CD4-positive, alpha-beta T cell (primary cell): ENCODE measurements around the gene CYP4V2. TPM values are rescaled to one million over a fixed set of nuclear protein-coding genes. Genes with fewer than 3 reads are reported as not detected.

Experiments
- ATAC-seq: fragments of 200-7000 bp; cut with Tn5 transposase; one replicate; pipeline ENCODE4 v1.10.0; 2022; ENCODE audit warnings: mild to moderate bottlenecking; ENCODE audit not compliant: poor library complexity
- CTCF ChIA-PET: fragments of 350-600 bp; sonication (Branson Sonifier 250); formaldehyde crosslinking; loops from one replicate; lab custom pipeline; 2021; ENCODE audit warnings: antibody characterized with exemption, inconsistent platforms; lab: Charles Lee
- POLR2A ChIA-PET: fragments of 350-600 bp; sonication (Branson Sonifier 250); formaldehyde crosslinking; loops from one replicate; lab custom pipeline; 2021; ENCODE audit warnings: antibody characterized with exemption, inconsistent platforms; lab: Charles Lee
- DNase-seq, 14 experiments: peaks; one replicate each; pipeline ENCODE4 v3.0.0-alpha.2; 2013 to 2020; ENCODE audit warnings: mixed read lengths in 2 of 14
- H3K27ac ChIP-seq, 2 donors: one replicate each; pipeline versions ENCODE4 v1.5.1 to v1.7.0; 2013; ENCODE audit warnings: low read length in 2 of 2, low read depth in 1 of 2, mild to moderate bottlenecking in 1 of 2
- H3K27me3 ChIP-seq, 2 experiments: 1 replicate in 1 of 2; 2 replicates in 1 of 2; pipeline versions ENCODE4 v1.6.1 to v1.7.0; 2013; ENCODE audit warnings: low read length in 2 of 2, control low read depth in 1 of 2, mild to moderate bottlenecking in 1 of 2, moderate library complexity in 1 of 2; ENCODE audit not compliant: insufficient read depth in 2 of 2, control insufficient read depth in 1 of 2
- H3K36me3 ChIP-seq: one replicate; pipeline ENCODE4 v1.6.1; 2013; ENCODE audit warnings: low read length, control low read depth; ENCODE audit not compliant: insufficient read depth
- H3K4me1 ChIP-seq: one replicate; pipeline ENCODE4 v1.6.1; 2013; ENCODE audit warnings: low read length, control low read depth; ENCODE audit not compliant: insufficient read depth
- H3K4me3 ChIP-seq: one replicate; pipeline ENCODE4 v1.5.1; 2013; ENCODE audit warnings: mild to moderate bottlenecking, low read length, moderate library complexity
- H3K9me3 ChIP-seq, 2 experiments: 1 replicate in 1 of 2; 2 replicates in 1 of 2; pipeline versions ENCODE4 v1.6.1 to v1.7.0; 2013; ENCODE audit warnings: low read length in 2 of 2, mild to moderate bottlenecking in 2 of 2, control low read depth in 1 of 2, moderate library complexity in 1 of 2; ENCODE audit not compliant: control insufficient read depth in 1 of 2, insufficient read depth in 1 of 2
- H3K27ac Mint-ChIP-seq: one replicate; pipeline ENCODE4 v1.8.0; 2020; ENCODE audit warnings: mixed read lengths
- H3K27me3 Mint-ChIP-seq: one replicate; pipeline ENCODE4 v1.8.0; 2021; ENCODE audit warnings: mixed read lengths
- H3K36me3 Mint-ChIP-seq: one replicate; pipeline ENCODE4 v1.8.0; 2021; ENCODE audit warnings: low read depth, mixed read lengths
- H3K4me1 Mint-ChIP-seq: one replicate; pipeline ENCODE4 v1.8.0; 2021; ENCODE audit warnings: low read depth, mixed read lengths
- H3K4me3 Mint-ChIP-seq: one replicate; pipeline ENCODE4 v1.8.0; 2020; ENCODE audit warnings: mild to moderate bottlenecking, mixed read lengths
- H3K9me3 Mint-ChIP-seq: one replicate; pipeline ENCODE4 v1.8.0; 2020; ENCODE audit warnings: mixed read lengths
- CTCF ChIP-seq: fragments of 200-600 bp; IDR thresholded peaks from one replicate; pipeline ENCODE4 v1.8.0; 2022; ENCODE audit warnings: antibody characterized with exemption, mild to moderate bottlenecking
- intact Hi-C, 2 experiments: fragments of 100-400 bp; cut with DNase I in 1 of 2; cut with micrococcal nuclease in 1 of 2; formaldehyde crosslinking; loops; one replicate each; pipeline versions ENCODE4 v1.15.1 to v1.9.0; 2023 to 2025; cut with DNase I, micrococcal nuclease
- total RNA-seq, 174 experiments: library from RNA in 2 of 174; stranded (reverse) in 2 of 174; gene quantifications; one replicate each; pipeline ENCODE4 v1.2.3 and lab custom pipeline; 2021 to 2026

CYP4V2 gene
- total RNA-seq, 2 experiments from 2014 or later: 12.7 to 12.8 TPM

- Mint-ChIP-seq H3K9me3 (no peaks in the 10 kb centered on the region), H3K36me3 (peaks cover 37% of the 10 kb centered on the region), H3K27ac (no peak overlapping the region), H3K4me3 (no peak overlapping the region), H3K27me3 (no peaks in the 10 kb centered on the region), H3K4me1 (no peaks in the 10 kb centered on the region)
- H3K4me3 ChIP-seq: no peak overlapping the region
- DNase-seq (no peak), ATAC-seq (no peak)
- intact Hi-C loops: no loop called here
- H3K9me3 ChIP-seq: no peaks in the 10 kb centered on the region
- ChIA-PET CTCF (no interaction called here), POLR2A (no interaction called here)
- no peaks in the 10 kb centered on the region for H3K27me3 ChIP-seq
- no peaks in the 10 kb centered on the region for H3K4me1 ChIP-seq
- peaks cover 6% of the 10 kb centered on the region for H3K36me3 ChIP-seq
- H3K27ac ChIP-seq: no peak overlapping the region
- TF ChIP-seq CTCF: no peak
These were observed 63.8 kb downstream of the CYP4V2 start for GRCh38 chr4:186255122-186255521.

- intact Hi-C loops: no loop called here
- no peak overlapping the region for H3K4me3 ChIP-seq
- no peak for TF ChIP-seq CTCF
- peaks cover 18% of the 10 kb centered on the region for H3K36me3 Mint-ChIP-seq
- H3K4me1 Mint-ChIP-seq: no peaks in the 10 kb centered on the region
- DNase-seq (no peak), ATAC-seq (no peak)
- H3K4me1 ChIP-seq: no peaks in the 10 kb centered on the region
- H3K27ac Mint-ChIP-seq: no peak overlapping the region
- H3K36me3 ChIP-seq: peaks cover 2% of the 10 kb centered on the region
- POLR2A ChIA-PET: no interaction called here
- no peak overlapping the region for H3K27ac ChIP-seq
- H3K9me3 Mint-ChIP-seq: no peaks in the 10 kb centered on the region
- H3K4me3 Mint-ChIP-seq: no peak overlapping the region
- peaks cover 6% of the 10 kb centered on the region for H3K27me3 Mint-ChIP-seq
- no peaks in the 10 kb centered on the region for H3K27me3 ChIP-seq
- CTCF ChIA-PET: no interaction called here
- no peaks in the 10 kb centered on the region for H3K9me3 ChIP-seq
These were observed 66.9 kb downstream of the CYP4V2 start for GRCh38 chr4:186258216-186258811.

GRCh38 chr4:186260117-186260503 is 68.7 kb downstream of the CYP4V2 start:
- no peaks in the 10 kb centered on the region for H3K4me1 ChIP-seq
- DNase-seq (no peak), ATAC-seq (no peak)
- ChIA-PET CTCF (no interaction called here), POLR2A (no interaction called here)
- Mint-ChIP-seq H3K4me1 (no peaks in the 10 kb centered on the region), H3K9me3 (no peaks in the 10 kb centered on the region), H3K27ac (no peak overlapping the region), H3K4me3 (no peak overlapping the region), H3K36me3 (peaks cover 5% of the 10 kb centered on the region), H3K27me3 (peaks cover 15% of the 10 kb centered on the region)
- peaks cover 2% of the 10 kb centered on the region for H3K36me3 ChIP-seq
- no peak for TF ChIP-seq CTCF
- no peak overlapping the region for H3K4me3 ChIP-seq
- H3K9me3 ChIP-seq: no peaks in the 10 kb centered on the region
- H3K27me3 ChIP-seq: no peaks in the 10 kb centered on the region
- no peak overlapping the region for H3K27ac ChIP-seq
- intact Hi-C loops: no loop called here

Other genes with a start within 250 kb of the CYP4V2 start
- gene TLR3, start 122.4 kb upstream of the CYP4V2 start, total RNA-seq: under 1 TPM; 0.28 to 0.47 TPM
- 1 to 10 TPM in 1 of 2 experiments, under 1 TPM in 1; 0.61 to 1.1 TPM for gene FAM149A, start 86.9 kb upstream of the CYP4V2 start, total RNA-seq
- 1 to 10 TPM; 1.2 TPM for gene KLKB1, start 35.9 kb downstream of the CYP4V2 start, total RNA-seq
- not detected for gene F11, start 74.6 kb downstream of the CYP4V2 start, total RNA-seq